HCT116 (cell line): ENCODE measurements around the gene OR2W1. TPM values are rescaled to one million over a fixed set of nuclear protein-coding genes. Genes with fewer than 3 reads are reported as not detected.

Experiments
- ATAC-seq: fragments of 200-7000 bp; cut with Tn5 transposase; 2 replicates; pipeline ENCODE4 v1.9.1; 2020; ENCODE audit warnings: mild to moderate bottlenecking, moderate library complexity
- BruUV-seq: library from RNA; stranded (reverse); fragments of 400-500 nt; replicated peaks from 2 replicates; lab custom pipeline; 2021; lab: Mats Ljungman, UMichigan
- CTCF ChIA-PET: fragments of 300-600 bp; sonication (Branson Sonifier 250); formaldehyde crosslinking; loops from one replicate; lab custom pipeline; 2021; ENCODE audit warnings: antibody characterized with exemption; lab: Charles Lee
- POLR2A ChIA-PET: fragments of 300-600, 350-600 bp; sonication (Branson Sonifier 250); formaldehyde crosslinking; loops from one replicate; lab custom pipeline; 2021; ENCODE audit warnings: antibody characterized with exemption; lab: Charles Lee
- RAD21 ChIA-PET, 2 experiments: fragments of 300-600 bp; sonication (Branson Sonifier 250); formaldehyde crosslinking; loops; one replicate each; lab custom pipeline; 2023; ENCODE audit warnings: low total read pairs in 2 of 2; ENCODE audit not compliant: uncharacterized antibody in 2 of 2, unreplicated experiment in 2 of 2, low non-redundant PET in 1 of 2; lab: Charles Lee
- DNase-seq: peaks from one replicate; pipeline ENCODE4 v3.0.0-alpha.2; 2010; ENCODE audit warnings: low read depth, low spot score
- H2AFZ ChIP-seq: fragments of 200-600 bp; shearing (Covaris generic), sonication (generic); 2 replicates; pipeline ENCODE4 v1.6.1; 2017; ENCODE audit warnings: low read depth, mixed run types, mixed read lengths, antibody characterized with exemption, low read length; ENCODE audit not compliant: poor library complexity, severe bottlenecking
- H3K27ac ChIP-seq: 2 replicates; pipeline ENCODE4 v1.5.1; 2012; ENCODE audit warnings: low read depth, low read length
- H3K27me3 ChIP-seq: fragments of 200-600 bp; sonication (generic); 2 replicates; pipeline ENCODE4 v1.6.1; 2016; ENCODE audit warnings: mixed run types, low read length, mixed read lengths; ENCODE audit not compliant: insufficient read depth
- H3K36me3 ChIP-seq, 2 experiments: fragments of 200-500 bp in 1 of 2; fragments of 200-600 bp in 1 of 2; sonication (Bioruptor generic) in 1 of 2; sonication (generic) in 1 of 2; 2 replicates each; pipeline versions ENCODE4 v1.5.1 to v1.6.1; 2014 to 2016; ENCODE audit warnings: low read length in 2 of 2, inconsistent platforms in 1 of 2, mixed read lengths in 1 of 2, mixed run types in 1 of 2; ENCODE audit not compliant: insufficient read depth in 2 of 2, control insufficient read depth in 1 of 2
- H3K4me1 ChIP-seq, 2 experiments: fragments of 200-600 bp in 1 of 2; sonication (generic) in 1 of 2; 2 replicates each; pipeline versions ENCODE4 v1.5.1 to v1.6.1; 2012 to 2017; ENCODE audit warnings: low read length in 2 of 2, inconsistent platforms in 1 of 2, mild to moderate bottlenecking in 1 of 2, mixed read lengths in 1 of 2, mixed run types in 1 of 2, moderate library complexity in 1 of 2; ENCODE audit not compliant: insufficient read depth in 2 of 2, control insufficient read depth in 1 of 2
- H3K4me2 ChIP-seq: fragments of 200-600 bp; sonication (generic); 2 replicates; pipeline ENCODE4 v1.6.1; 2017; ENCODE audit warnings: mixed run types, low read length, mixed read lengths
- H3K4me3 ChIP-seq, 2 experiments: fragments of 200-600 bp in 1 of 2; sonication (generic) in 1 of 2; replicated peaks in 1 of 2; 2 replicates each; pipeline ENCODE4 v1.5.1; 2011 to 2016; ENCODE audit warnings: low read length in 2 of 2, control low read depth in 1 of 2, low read depth in 1 of 2, mild to moderate bottlenecking in 1 of 2, mixed read lengths in 1 of 2, mixed run types in 1 of 2
- H3K79me2 ChIP-seq: fragments of 200-600 bp; sonication (generic); 2 replicates; pipeline ENCODE4 v1.6.1; 2017; ENCODE audit warnings: mild to moderate bottlenecking, mixed run types, low read length, moderate library complexity, mixed read lengths; ENCODE audit not compliant: insufficient read depth
- H3K9ac ChIP-seq: fragments of 200-600 bp; sonication (generic); 2 replicates; pipeline ENCODE4 v1.6.1; 2016; ENCODE audit warnings: low read length, mixed read lengths
- H3K9me2 ChIP-seq: fragments of 200-600 bp; sonication (generic), shearing (Covaris generic); 2 replicates; pipeline ENCODE4 v1.6.1; 2017; ENCODE audit warnings: mixed run types, mild to moderate bottlenecking, moderate library complexity; ENCODE audit not compliant: insufficient read depth
- H3K9me3 ChIP-seq, 2 experiments: fragments of 200-500 bp in 1 of 2; fragments of 200-600 bp in 1 of 2; sonication (Bioruptor generic) in 1 of 2; sonication (generic) in 1 of 2; 2 replicates each; pipeline ENCODE4 v1.6.1; 2014 to 2017; ENCODE audit warnings: low read length in 2 of 2, mixed read lengths in 2 of 2, inconsistent platforms in 1 of 2, low read depth in 1 of 2, mild to moderate bottlenecking in 1 of 2, mixed run types in 1 of 2, moderate library complexity in 1 of 2; ENCODE audit not compliant: control insufficient read depth in 1 of 2, insufficient read depth in 1 of 2
- H4K20me1 ChIP-seq: fragments of 200-600 bp; sonication (generic), shearing (Covaris generic); 2 replicates; pipeline ENCODE4 v1.6.1; 2017; ENCODE audit warnings: mixed run types, mild to moderate bottlenecking, moderate library complexity; ENCODE audit not compliant: insufficient read depth
- CBX3 ChIP-seq: IDR thresholded peaks from 2 replicates; pipeline ENCODE4 v1.6.1; 2012; ENCODE audit warnings: low read depth
- RAD21 ChIP-seq: IDR thresholded peaks from 2 replicates; pipeline ENCODE4 v1.6.1; 2012; ENCODE audit warnings: low read depth, mild to moderate bottlenecking
- intact Hi-C: fragments of 100-400 bp; cut with micrococcal nuclease; formaldehyde crosslinking; loops from 2 replicates; pipeline ENCODE4 v1.10.0; 2022
- total RNA-seq: library from RNA; stranded (reverse); gene quantifications from one replicate; pipeline ENCODE4 v1.2.1, GENCODE V29; 2021; ENCODE audit not compliant: unreplicated experiment
- TF ChIP-seq, protein P1 (sequence below): IDR thresholded peaks from 2 replicates; pipeline ENCODE4 v1.6.1; 2012
- TF ChIP-seq, protein P2 (sequence below): IDR thresholded peaks from 2 replicates; pipeline ENCODE4 v1.6.1; 2012; ENCODE audit warnings: low read depth

OR2W1 gene
- total RNA-seq, 1 experiment from 2014 or later: not detected

DNA sequence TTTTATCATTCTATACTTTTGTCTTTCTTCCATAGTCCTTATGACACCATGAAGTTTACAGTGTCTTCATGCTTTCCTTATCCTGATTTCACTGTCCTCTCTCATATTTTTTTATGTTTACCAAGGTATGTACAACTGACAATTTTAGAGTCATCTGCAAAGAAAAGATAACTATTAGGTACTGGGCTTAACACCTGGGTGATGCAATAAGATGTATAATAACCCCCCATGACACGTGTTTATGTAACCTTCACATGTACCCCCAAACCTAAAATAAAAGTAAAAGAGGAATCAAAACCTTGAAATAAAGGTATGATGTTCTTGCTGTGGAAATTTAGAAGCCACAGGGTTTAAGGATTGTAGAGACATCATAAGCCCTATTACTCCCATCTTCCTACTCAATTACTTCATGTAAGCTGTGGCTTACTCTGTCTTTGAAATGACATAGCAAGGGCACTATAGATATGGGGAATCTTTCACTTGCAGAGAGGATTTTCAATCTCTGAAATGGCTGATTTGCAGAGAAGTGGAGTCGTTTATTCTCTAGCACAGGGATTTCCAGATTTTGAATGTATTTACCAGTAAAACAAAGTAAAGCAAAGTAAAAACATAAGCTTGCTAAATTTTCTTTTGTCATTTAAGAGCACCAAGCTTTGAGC is 18.9 kb downstream of the OR2W1 start:
- Histone ChIP-seq H3K9ac (no peak overlapping the region), H3K9me2 (no peaks in the 10 kb centered on the region), H3K27ac (no peak overlapping the region), H3K4me2 (no peak overlapping the region), H4K20me1 (no peaks in the 10 kb centered on the region), H2AFZ (no peak overlapping the region), H3K4me3 (no peak overlapping the region), H3K79me2 (no peaks in the 10 kb centered on the region), H3K27me3 (no peaks in the 10 kb centered on the region), H3K36me3 (no peaks in the 10 kb centered on the region), H3K9me3 (no peaks in the 10 kb centered on the region), H3K4me1 (no peaks in the 10 kb centered on the region)
- ATAC-seq (no peak), DNase-seq (no peak)
- ChIA-PET RAD21 (no interaction called here), POLR2A (no interaction called here), CTCF (no interaction called here)
- intact Hi-C loops: no loop called here
- no peak for TF ChIP-seq RAD21
- TF ChIP-seq, protein P1, sequence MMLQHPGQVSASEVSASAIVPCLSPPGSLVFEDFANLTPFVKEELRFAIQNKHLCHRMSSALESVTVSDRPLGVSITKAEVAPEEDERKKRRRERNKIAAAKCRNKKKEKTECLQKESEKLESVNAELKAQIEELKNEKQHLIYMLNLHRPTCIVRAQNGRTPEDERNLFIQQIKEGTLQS: no peak
- TF ChIP-seq, protein P2, sequence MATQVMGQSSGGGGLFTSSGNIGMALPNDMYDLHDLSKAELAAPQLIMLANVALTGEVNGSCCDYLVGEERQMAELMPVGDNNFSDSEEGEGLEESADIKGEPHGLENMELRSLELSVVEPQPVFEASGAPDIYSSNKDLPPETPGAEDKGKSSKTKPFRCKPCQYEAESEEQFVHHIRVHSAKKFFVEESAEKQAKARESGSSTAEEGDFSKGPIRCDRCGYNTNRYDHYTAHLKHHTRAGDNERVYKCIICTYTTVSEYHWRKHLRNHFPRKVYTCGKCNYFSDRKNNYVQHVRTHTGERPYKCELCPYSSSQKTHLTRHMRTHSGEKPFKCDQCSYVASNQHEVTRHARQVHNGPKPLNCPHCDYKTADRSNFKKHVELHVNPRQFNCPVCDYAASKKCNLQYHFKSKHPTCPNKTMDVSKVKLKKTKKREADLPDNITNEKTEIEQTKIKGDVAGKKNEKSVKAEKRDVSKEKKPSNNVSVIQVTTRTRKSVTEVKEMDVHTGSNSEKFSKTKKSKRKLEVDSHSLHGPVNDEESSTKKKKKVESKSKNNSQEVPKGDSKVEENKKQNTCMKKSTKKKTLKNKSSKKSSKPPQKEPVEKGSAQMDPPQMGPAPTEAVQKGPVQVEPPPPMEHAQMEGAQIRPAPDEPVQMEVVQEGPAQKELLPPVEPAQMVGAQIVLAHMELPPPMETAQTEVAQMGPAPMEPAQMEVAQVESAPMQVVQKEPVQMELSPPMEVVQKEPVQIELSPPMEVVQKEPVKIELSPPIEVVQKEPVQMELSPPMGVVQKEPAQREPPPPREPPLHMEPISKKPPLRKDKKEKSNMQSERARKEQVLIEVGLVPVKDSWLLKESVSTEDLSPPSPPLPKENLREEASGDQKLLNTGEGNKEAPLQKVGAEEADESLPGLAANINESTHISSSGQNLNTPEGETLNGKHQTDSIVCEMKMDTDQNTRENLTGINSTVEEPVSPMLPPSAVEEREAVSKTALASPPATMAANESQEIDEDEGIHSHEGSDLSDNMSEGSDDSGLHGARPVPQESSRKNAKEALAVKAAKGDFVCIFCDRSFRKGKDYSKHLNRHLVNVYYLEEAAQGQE: no peak
- BruUV-seq: no TSS peak

DNA sequence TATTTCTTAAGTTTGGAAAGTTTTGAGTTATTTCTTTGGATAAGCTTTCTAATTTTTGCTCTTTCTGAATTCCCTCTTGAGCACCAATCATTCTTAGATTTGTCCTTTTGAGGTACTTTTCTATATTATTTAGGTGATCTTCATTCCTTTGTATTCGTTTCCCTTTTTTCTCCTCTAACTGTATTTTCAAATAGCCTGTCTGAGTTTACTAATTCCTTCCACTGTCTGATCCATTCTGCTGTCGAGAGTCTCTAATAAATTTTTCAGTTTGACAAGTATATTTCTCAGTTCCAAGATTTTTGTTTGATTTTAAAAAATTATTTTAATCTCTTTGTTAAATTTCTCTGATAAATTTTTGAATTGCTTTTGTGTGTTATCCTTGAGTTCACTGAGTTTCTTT is 23.5 kb downstream of the OR2W1 start:
- no peaks in the 10 kb centered on the region for H4K20me1 ChIP-seq
- no peak for DNase-seq
- H3K27me3 ChIP-seq: no peaks in the 10 kb centered on the region
- no peak overlapping the region for H2AFZ ChIP-seq
- H3K9me2 ChIP-seq: no peaks in the 10 kb centered on the region
- H3K27ac ChIP-seq: no peak overlapping the region
- no peaks in the 10 kb centered on the region for H3K36me3 ChIP-seq
- no peak overlapping the region for H3K4me3 ChIP-seq
- no peaks in the 10 kb centered on the region for H3K79me2 ChIP-seq
- H3K4me2 ChIP-seq: no peak overlapping the region
- ChIA-PET RAD21 (no interaction called here), CTCF (no interaction called here), POLR2A (no interaction called here)
- BruUV-seq: no TSS peak
- ATAC-seq: no peak
- intact Hi-C loops: no loop called here
- TF ChIP-seq CBX3: no peak
- TF ChIP-seq, all 23 proteins: peak for 0
- Histone ChIP-seq H3K4me1 (no peaks in the 10 kb centered on the region), H3K9me3 (no peaks in the 10 kb centered on the region), H3K9ac (no peak overlapping the region)
